DND-41 (cell line): ENCODE results near the gene OXT.

Experiments used
- ATAC-seq: fragments of 200-7000 bp; cut with Tn5 transposase; 3 replicates; pipeline ENCODE4 v1.9.1; 2021; ENCODE audit warnings: low read depth; ENCODE audit not compliant: insufficient read depth
- DNase-seq: peaks from one replicate; pipeline ENCODE4 v3.0.0-alpha.2; 2020
- H2AFZ ChIP-seq: 2 replicates; pipeline ENCODE4 v1.6.0; 2012; ENCODE audit warnings: low read depth, low read length
- H3K27ac ChIP-seq: 2 replicates; pipeline ENCODE4 v1.5.1; 2012; ENCODE audit warnings: low read length, inconsistent platforms
- H3K27me3 ChIP-seq: fragments of 200-600 bp; sonication (generic); 2 replicates; pipeline ENCODE4 v1.6.0; 2012; ENCODE audit warnings: low read length, mild to moderate bottlenecking, inconsistent platforms; ENCODE audit not compliant: insufficient read depth, poor library complexity
- H3K36me3 ChIP-seq: 2 replicates; pipeline ENCODE4 v1.5.1; 2012; ENCODE audit warnings: low read length, inconsistent platforms; ENCODE audit not compliant: insufficient read depth
- H3K4me1 ChIP-seq: 2 replicates; pipeline ENCODE4 v1.5.1; 2012; ENCODE audit warnings: mild to moderate bottlenecking, low read length; ENCODE audit not compliant: insufficient read depth
- H3K4me2 ChIP-seq: 2 replicates; pipeline ENCODE4 v1.6.0; 2012; ENCODE audit warnings: mild to moderate bottlenecking, moderate library complexity, low read length, inconsistent platforms; ENCODE audit not compliant: insufficient read depth
- H3K4me3 ChIP-seq, 2 experiments: fragments of 200-600 bp in 1 of 2; shearing (Covaris generic) in 1 of 2; 2 replicates each; pipeline ENCODE4 v1.5.1; 2012 to 2016; ENCODE audit warnings: inconsistent platforms in 2 of 2, low read length in 2 of 2, mild to moderate bottlenecking in 2 of 2, low read depth in 1 of 2, moderate library complexity in 1 of 2
- H3K79me2 ChIP-seq: 2 replicates; pipeline ENCODE4 v1.6.0; 2012; ENCODE audit warnings: low read length, inconsistent platforms; ENCODE audit not compliant: insufficient read depth
- H3K9ac ChIP-seq: 2 replicates; pipeline ENCODE4 v1.6.0; 2012; ENCODE audit warnings: low read depth, mild to moderate bottlenecking, inconsistent platforms, low read length, moderate library complexity
- H3K9me3 ChIP-seq: 2 replicates; pipeline ENCODE4 v1.5.1; 2012; ENCODE audit warnings: low read length, moderate library complexity, mild to moderate bottlenecking, inconsistent platforms; ENCODE audit not compliant: insufficient read depth, severe bottlenecking
- H4K20me1 ChIP-seq: 2 replicates; pipeline ENCODE4 v1.6.0; 2012; ENCODE audit warnings: low read length; ENCODE audit not compliant: insufficient read depth
- CTCF ChIP-seq: IDR thresholded peaks from 2 replicates; pipeline ENCODE4 v1.5.1; 2012; ENCODE audit warnings: borderline replicate concordance, low read length, moderate library complexity, mild to moderate bottlenecking; ENCODE audit not compliant: poor library complexity, severe bottlenecking; ENCODE audit errors: extremely low read depth
- EZH2 ChIP-seq: IDR thresholded peaks from 3 replicates; pipeline ENCODE4 v1.6.1; 2012; ENCODE audit warnings: borderline replicate concordance, low read depth, mild to moderate bottlenecking, moderate library complexity, low read length, inconsistent platforms; ENCODE audit not compliant: severe bottlenecking

The OXT gene

DNA sequence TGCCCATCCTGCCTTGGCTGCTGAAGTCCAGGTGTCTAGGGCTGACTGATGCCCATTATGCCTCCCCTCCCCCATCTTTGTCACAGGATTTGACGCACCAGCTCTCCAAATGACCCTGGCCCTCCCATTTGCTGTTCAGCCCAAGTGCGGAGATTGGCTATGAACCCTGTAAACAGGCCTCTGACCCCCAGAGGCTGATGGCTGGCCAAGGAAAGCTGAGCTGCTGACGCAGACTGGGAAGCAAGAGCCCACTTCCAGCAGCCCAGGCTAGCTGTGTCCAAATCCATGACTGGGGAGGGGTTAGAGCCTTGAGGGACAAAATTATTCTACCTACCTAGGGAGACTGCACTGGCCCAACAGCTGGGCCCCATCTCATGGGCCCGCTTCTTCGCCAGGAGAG lies 28.8 kb upstream of the OXT start:
- DNase-seq, result no peak
- H3K27me3 ChIP-seq, result no peaks in the 10 kb centered on the region
- no peak for ATAC-seq
- no peak overlapping the region for H3K9ac ChIP-seq
- peaks cover 24% of the 10 kb centered on the region for H3K4me1 ChIP-seq
- peaks cover 7% of the 10 kb centered on the region for H4K20me1 ChIP-seq
- no peak overlapping the region for H3K4me3 ChIP-seq
- peaks cover 46% of the 10 kb centered on the region for H3K36me3 ChIP-seq
- H3K79me2 ChIP-seq, result peaks cover 16% of the 10 kb centered on the region
- TF ChIP-seq EZH2, result no peak
- TF ChIP-seq CTCF, result no peak
- H3K9me3 ChIP-seq, result no peaks in the 10 kb centered on the region
- H2AFZ ChIP-seq, result no peak overlapping the region
- no peak overlapping the region for H3K27ac ChIP-seq
- H3K4me2 ChIP-seq, result no peak overlapping the region

- no peak within 1 kb of the TSS for H3K4me2 ChIP-seq
- H3K9ac ChIP-seq, result no peak within 1 kb of the TSS
Observed at GRCh38 chr20:3043322-3043721, 28.1 kb upstream of the OXT start, which contains the start of gene GNRH2. TSS of gene GNRH2 (plus strand) at chr20:3043622. CDS start at chr20:3044415, 793 bp downstream.

DNA sequence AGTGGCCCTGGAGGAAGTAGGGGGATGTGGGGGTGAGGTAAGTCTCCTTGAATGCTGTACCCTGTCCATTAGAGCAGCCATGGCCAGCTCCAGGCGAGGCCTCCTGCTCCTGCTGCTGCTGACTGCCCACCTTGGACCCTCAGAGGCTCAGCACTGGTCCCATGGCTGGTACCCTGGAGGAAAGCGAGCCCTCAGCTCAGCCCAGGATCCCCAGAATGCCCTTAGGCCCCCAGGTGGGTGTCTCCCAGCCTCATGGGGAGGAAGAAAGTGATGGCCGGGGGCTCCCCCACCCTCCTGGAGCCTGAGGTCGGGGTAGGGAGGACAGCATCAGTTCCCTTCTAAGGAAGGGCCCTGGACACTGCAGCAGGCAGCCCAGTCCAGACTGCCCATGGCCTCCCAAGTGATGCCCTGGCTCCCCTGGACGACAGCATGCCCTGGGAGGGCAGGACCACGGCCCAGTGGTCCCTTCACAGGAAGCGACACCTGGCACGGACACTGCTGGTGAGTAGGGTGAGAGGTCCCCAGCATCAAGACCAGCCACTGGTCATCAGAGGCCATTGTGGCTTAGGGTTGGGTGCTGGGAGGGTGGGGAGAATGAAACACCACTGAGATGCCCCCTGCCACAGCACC lies 27.0 kb upstream of the OXT start:
- no peak overlapping the region for H3K4me2 ChIP-seq
- no peak overlapping the region for H3K4me3 ChIP-seq
- peaks cover 45% of the 10 kb centered on the region for H3K36me3 ChIP-seq
- peaks cover 26% of the 10 kb centered on the region for H3K4me1 ChIP-seq
- H2AFZ ChIP-seq, result no peak overlapping the region
- no peaks in the 10 kb centered on the region for H3K9me3 ChIP-seq
- TF ChIP-seq CTCF (no peak), EZH2 (no peak)
- no peak overlapping the region for H3K9ac ChIP-seq
- DNase-seq, result no peak
- peaks cover 17% of the 10 kb centered on the region for H3K79me2 ChIP-seq
- ATAC-seq, result no peak
- H4K20me1 ChIP-seq, result peaks cover 20% of the 10 kb centered on the region
- no peaks in the 10 kb centered on the region for H3K27me3 ChIP-seq
- H3K27ac ChIP-seq, result no peak overlapping the region

More at GRCh38 chr20:3043322-3043721, 28.1 kb upstream of the OXT start, which contains the start of gene GNRH2:
- no peaks in the 10 kb centered on the region for H3K9me3 ChIP-seq
- H4K20me1 ChIP-seq, result peaks cover 11% of the 10 kb centered on the region
- H3K27ac ChIP-seq, result no peak within 1 kb of the TSS
- no peak for DNase-seq
- peaks cover 17% of the 10 kb centered on the region for H3K79me2 ChIP-seq
- H3K27me3 ChIP-seq, result no peaks in the 10 kb centered on the region
- no peak for ATAC-seq
- peaks cover 46% of the 10 kb centered on the region for H3K36me3 ChIP-seq
- H3K4me1 ChIP-seq, result peaks cover 26% of the 10 kb centered on the region
- H3K4me3 ChIP-seq, result no peak within 1 kb of the TSS
- no peak within 1 kb of the TSS for H2AFZ ChIP-seq
- TF ChIP-seq CTCF, result no peak
- TF ChIP-seq EZH2, result no peak
